ENCODE results near the gene DHODH. TPM values are rescaled to one million over a fixed set of nuclear protein-coding genes. Genes with fewer than 3 reads are reported as not detected.

The DHODH gene
- total RNA-seq, 4 donors from 2014 or later = 8.2 to 12.0 (median 9.3) TPM

GRCh38 chr16:72021043-72021442 is 12.5 kb downstream of the DHODH start:
- no peaks in the 10 kb centered on the region for H3K27me3 ChIP-seq
- no peak overlapping the region for H3K27ac ChIP-seq
- DNase-seq (ENCODE audit: low spot score in 2 of 2) = no peak
- peaks cover 0 to 6% (median 0%) of the 10 kb centered on the region in 4 donors for H3K4me1 ChIP-seq
- H3K36me3 ChIP-seq = peaks cover 0 to 98% (median 4%) of the 10 kb centered on the region in 3 donors
- H3K9me3 ChIP-seq = no peaks in the 10 kb centered on the region
- no peak overlapping the region for H3K4me3 ChIP-seq
- WGBS, 2 donors = 74 to 87% methylated on average over 9 to 15 of the region's 15 CpGs
- TF ChIP-seq POLR2A (IDR thresholded peaks at IDR 0.05) (no peak), EP300 (IDR thresholded peaks at IDR 0.05) (no peak)
- TF ChIP-seq, protein P1, sequence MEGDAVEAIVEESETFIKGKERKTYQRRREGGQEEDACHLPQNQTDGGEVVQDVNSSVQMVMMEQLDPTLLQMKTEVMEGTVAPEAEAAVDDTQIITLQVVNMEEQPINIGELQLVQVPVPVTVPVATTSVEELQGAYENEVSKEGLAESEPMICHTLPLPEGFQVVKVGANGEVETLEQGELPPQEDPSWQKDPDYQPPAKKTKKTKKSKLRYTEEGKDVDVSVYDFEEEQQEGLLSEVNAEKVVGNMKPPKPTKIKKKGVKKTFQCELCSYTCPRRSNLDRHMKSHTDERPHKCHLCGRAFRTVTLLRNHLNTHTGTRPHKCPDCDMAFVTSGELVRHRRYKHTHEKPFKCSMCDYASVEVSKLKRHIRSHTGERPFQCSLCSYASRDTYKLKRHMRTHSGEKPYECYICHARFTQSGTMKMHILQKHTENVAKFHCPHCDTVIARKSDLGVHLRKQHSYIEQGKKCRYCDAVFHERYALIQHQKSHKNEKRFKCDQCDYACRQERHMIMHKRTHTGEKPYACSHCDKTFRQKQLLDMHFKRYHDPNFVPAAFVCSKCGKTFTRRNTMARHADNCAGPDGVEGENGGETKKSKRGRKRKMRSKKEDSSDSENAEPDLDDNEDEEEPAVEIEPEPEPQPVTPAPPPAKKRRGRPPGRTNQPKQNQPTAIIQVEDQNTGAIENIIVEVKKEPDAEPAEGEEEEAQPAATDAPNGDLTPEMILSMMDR (IDR thresholded peaks at IDR 0.05) = no peak

DNA sequence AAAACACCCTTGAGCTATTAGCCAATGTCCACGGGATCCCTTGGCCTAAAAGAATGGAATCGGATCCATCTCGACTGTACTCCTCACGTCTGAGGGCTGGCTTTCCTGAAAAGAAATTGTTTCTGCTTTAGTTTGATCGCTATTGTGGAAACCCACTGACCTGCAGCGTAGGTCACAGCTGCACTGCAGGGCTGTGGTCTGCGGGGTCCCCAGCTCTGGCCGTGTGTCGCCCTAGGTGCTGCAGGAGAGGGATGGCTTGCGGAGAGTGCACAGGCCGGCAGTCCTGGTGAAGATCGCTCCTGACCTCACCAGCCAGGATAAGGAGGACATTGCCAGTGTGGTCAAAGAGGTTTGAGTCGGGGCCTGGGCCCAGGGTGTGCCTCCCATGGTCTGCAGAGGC is 13.6 kb downstream of the DHODH start:
- Histone ChIP-seq H3K9me3 (no peaks in the 10 kb centered on the region), H3K4me1 (no peaks in the 10 kb centered on the region), H3K27me3 (no peaks in the 10 kb centered on the region), H3K27ac (no peak overlapping the region), H3K36me3 (peaks cover 0 to 98% (median 4%) of the 10 kb centered on the region in 3 donors), H3K4me3 (no peak overlapping the region)
- no peak for TF ChIP-seq POLR2A (IDR thresholded peaks at IDR 0.05)
- TF ChIP-seq, protein P1 (IDR thresholded peaks at IDR 0.05) = no peak
- TF ChIP-seq EP300 (IDR thresholded peaks at IDR 0.05) = no peak
- 91% methylated on average over 13 of the region's 13 CpGs for WGBS, 2 donors
- no peak for DNase-seq (ENCODE audit: low spot score in 2 of 2)

- Histone ChIP-seq H3K36me3 (peaks cover 0 to 96% (median 4%) of the 10 kb centered on the region in 3 donors), H3K27me3 (no peaks in the 10 kb centered on the region), H3K4me1 (no peaks in the 10 kb centered on the region), H3K4me3 (no peak overlapping the region), H3K27ac (no peak overlapping the region), H3K9me3 (no peaks in the 10 kb centered on the region)
- WGBS, 2 donors = 91 to 92% methylated on average over 10 of the region's 10 CpGs
- TF ChIP-seq EP300 (IDR thresholded peaks at IDR 0.05) = no peak
- TF ChIP-seq, protein P1 (IDR thresholded peaks at IDR 0.05) = no peak
- TF ChIP-seq POLR2A (IDR thresholded peaks at IDR 0.05) = no peak
- DNase-seq (ENCODE audit: low spot score in 2 of 2) = no peak
Observed at GRCh38 chr16:72023962-72024361, 15.4 kb downstream of the DHODH start.

DNA sequence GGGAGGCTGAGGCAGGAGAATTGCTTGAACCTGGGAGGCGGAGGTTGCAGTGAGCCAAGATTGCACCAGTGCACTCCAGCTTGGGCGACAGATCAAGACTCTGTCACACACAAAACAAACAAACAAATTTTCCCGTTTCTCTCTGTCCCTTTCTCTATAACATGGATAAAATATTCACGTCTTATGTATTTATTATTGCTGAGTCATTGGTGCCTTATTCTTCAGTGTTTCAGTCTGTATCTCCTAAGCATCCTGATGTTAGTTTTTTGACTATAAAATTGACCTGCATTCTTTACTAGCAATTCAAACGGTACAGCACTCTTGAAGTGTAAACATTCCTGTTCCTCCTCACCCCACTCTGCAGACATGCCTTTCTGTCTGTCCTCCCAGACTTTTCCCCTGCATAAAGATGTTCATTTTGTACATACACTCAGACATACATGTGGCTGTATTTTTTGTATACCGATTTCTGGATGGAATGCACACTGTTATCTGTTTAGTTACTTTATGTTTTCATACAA is 16.4 kb downstream of the DHODH start:
- Histone ChIP-seq H3K4me1 (no peaks in the 10 kb centered on the region), H3K9me3 (no peaks in the 10 kb centered on the region), H3K27me3 (no peaks in the 10 kb centered on the region), H3K27ac (no peak overlapping the region), H3K4me3 (no peak overlapping the region), H3K36me3 (peaks cover 0 to 96% (median 4%) of the 10 kb centered on the region in 3 donors)
- no peak for DNase-seq (ENCODE audit: low spot score in 2 of 2)
- TF ChIP-seq EP300 (IDR thresholded peaks at IDR 0.05) (no peak), POLR2A (IDR thresholded peaks at IDR 0.05) (no peak)
- TF ChIP-seq, protein P1 (IDR thresholded peaks at IDR 0.05) = no peak
- 67 to 70% methylated on average over 6 of the region's 6 CpGs for WGBS, 2 donors

- peaks cover 0 to 92% (median 4%) of the 10 kb centered on the region in 3 donors for H3K36me3 ChIP-seq
- no peaks in the 10 kb centered on the region for H3K4me1 ChIP-seq
- H3K27me3 ChIP-seq = no peaks in the 10 kb centered on the region
- 88 to 89% methylated on average over 19 of the region's 19 CpGs for WGBS, 2 donors
- H3K27ac ChIP-seq = no peak overlapping the region
- no peak for DNase-seq (ENCODE audit: low spot score in 2 of 2)
- no peak for TF ChIP-seq POLR2A (IDR thresholded peaks at IDR 0.05)
- no peak for TF ChIP-seq EP300 (IDR thresholded peaks at IDR 0.05)
- TF ChIP-seq, protein P1 (IDR thresholded peaks at IDR 0.05) = no peak
- no peaks in the 10 kb centered on the region for H3K9me3 ChIP-seq
- H3K4me3 ChIP-seq = no peak overlapping the region
Observed at GRCh38 chr16:72025404-72026114, 17.0 kb downstream of the DHODH start.

All from tibial nerve (tissue), 4 donors.